DMS 273 (cell line): Measurements from ENCODE around the gene RIMBP2.

Experiments used
- DNase-seq: peaks from one replicate; lab custom pipeline; 2025; ENCODE audit not compliant: unreplicated experiment; lab: John Stamatoyannopoulos, UW

RIMBP2 gene

DNA sequence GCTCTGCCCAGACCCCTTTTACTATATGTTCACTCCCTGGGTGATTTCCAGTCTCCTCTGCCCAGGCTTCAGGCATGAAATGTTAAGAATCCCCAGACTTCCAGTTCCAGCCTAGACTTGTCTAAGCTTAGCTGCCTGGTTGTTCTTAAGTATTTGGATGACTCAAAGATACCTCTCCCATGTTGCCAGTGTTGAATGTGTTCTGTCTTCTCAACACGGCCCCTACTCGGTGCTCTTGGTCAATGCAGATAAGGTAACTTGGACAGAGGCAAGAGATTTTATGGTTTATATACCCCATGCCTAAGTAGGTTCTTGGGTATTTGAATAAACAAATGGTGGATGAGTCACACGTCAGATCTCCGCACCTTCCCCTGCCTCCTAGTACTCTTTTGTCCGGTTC lies 364.8 kb downstream of the RIMBP2 start:
- DNase-seq: no peak

DNA sequence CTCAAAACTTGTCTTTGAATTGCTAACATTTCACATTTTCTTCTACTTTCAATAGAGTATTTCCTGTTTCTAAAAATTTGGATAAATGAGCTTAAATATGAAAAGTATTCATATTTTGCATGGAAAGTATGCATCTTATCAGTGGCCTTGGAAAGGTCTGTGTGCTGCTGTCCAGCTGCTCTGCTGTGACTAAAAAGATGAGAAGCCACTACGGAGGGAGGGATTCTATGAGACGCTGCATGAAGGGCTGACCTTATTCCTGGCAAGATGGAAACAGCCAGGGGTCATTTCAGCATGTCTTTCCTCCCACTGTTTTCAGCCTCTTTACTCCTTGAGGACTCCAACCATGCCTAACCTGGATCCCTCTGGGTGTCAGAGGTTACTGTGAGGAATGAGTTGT lies 365.4 kb downstream of the RIMBP2 start:
- DNase-seq: no peak

DNA sequence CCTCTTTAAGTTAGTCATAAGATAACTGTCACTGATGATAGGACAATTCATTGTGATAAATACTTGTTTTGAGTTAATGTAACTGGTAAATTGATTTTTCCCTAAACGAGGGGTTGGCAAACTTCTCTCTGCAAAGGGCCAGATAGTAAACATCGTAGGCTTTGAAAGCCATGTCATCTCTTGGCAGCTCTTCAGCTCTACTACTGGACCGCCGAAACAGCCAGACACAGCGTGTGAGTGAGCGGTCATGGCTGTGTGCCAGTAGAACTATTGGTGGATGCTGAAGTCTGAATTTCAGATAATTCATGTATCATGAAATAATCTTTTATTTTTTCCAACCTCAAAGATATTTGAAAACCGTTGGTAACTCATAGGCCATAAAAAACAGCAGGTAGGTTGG lies 368.5 kb downstream of the RIMBP2 start:
- no peak for DNase-seq
